DOHH2 (cell line): ENCODE results near the gene ARHGEF1.

Source experiments
- H3F3A ChIP-seq: fragments of 200-600 bp; sonication (generic), shearing (Covaris generic); 2 replicates; pipeline ENCODE4 v1.6.0; 2016; ENCODE audit warnings: antibody characterized with exemption, mild to moderate bottlenecking; ENCODE audit not compliant: control insufficient read depth, insufficient read depth
- H3K27ac ChIP-seq: fragments of 200-600 bp; sonication (generic); 2 replicates; pipeline ENCODE4 v1.5.1; 2014; ENCODE audit warnings: low read depth, mild to moderate bottlenecking, low read length, moderate library complexity
- H3K27me3 ChIP-seq: fragments of 200-600 bp; sonication (generic); 2 replicates; pipeline ENCODE4 v1.6.1; 2014; ENCODE audit warnings: mild to moderate bottlenecking, low read length, mixed read lengths; ENCODE audit not compliant: control insufficient read depth
- H3K36me3 ChIP-seq: fragments of 200-600 bp; sonication (generic); 2 replicates; pipeline ENCODE4 v1.6.1; 2014; ENCODE audit warnings: mild to moderate bottlenecking, low read length, moderate library complexity, mixed read lengths; ENCODE audit not compliant: control insufficient read depth
- H3K4me1 ChIP-seq: fragments of 200-600 bp; sonication (generic); 2 replicates; pipeline ENCODE4 v1.6.1; 2014; ENCODE audit warnings: mild to moderate bottlenecking, low read length, mixed read lengths; ENCODE audit not compliant: control insufficient read depth
- H3K4me2 ChIP-seq: fragments of 200-600 bp; sonication (generic); 2 replicates; pipeline ENCODE4 v1.6.0; 2014; ENCODE audit warnings: mild to moderate bottlenecking, low read length, moderate library complexity
- H3K4me3 ChIP-seq: fragments of 200-600 bp; sonication (generic); 2 replicates; pipeline ENCODE4 v1.5.1; 2014; ENCODE audit warnings: mild to moderate bottlenecking, low read length, mixed read lengths
- H3K79me2 ChIP-seq: fragments of 200-600 bp; sonication (generic); 2 replicates; pipeline ENCODE4 v1.6.1; 2014; ENCODE audit warnings: mild to moderate bottlenecking, low read length, mixed read lengths; ENCODE audit not compliant: control insufficient read depth
- H3K9me2 ChIP-seq: fragments of 200-600 bp; sonication (generic); replicated peaks from 2 replicates; pipeline ENCODE4 v1.6.1; 2014; ENCODE audit warnings: mild to moderate bottlenecking, low read length, mixed read lengths; ENCODE audit not compliant: control insufficient read depth
- H3K9me3 ChIP-seq: fragments of 200-600 bp; sonication (generic); 2 replicates; pipeline ENCODE4 v1.6.1; 2014; ENCODE audit warnings: antibody characterized with exemption, low read length, mixed read lengths; ENCODE audit not compliant: control insufficient read depth, insufficient read depth
- H4K20me1 ChIP-seq: fragments of 200-600 bp; sonication (generic); 2 replicates; pipeline ENCODE4 v1.6.0; 2014; ENCODE audit warnings: low read depth, mild to moderate bottlenecking, antibody characterized with exemption, low read length, moderate library complexity; ENCODE audit not compliant: control insufficient read depth, insufficient read depth
- CTCF ChIP-seq: fragments of 200-600 bp; sonication (generic); IDR thresholded peaks from one replicate; pipeline ENCODE4 v1.5.1; 2014; ENCODE audit warnings: antibody characterized with exemption, mild to moderate bottlenecking, low read depth, low read length; ENCODE audit not compliant: poor library complexity, severe bottlenecking
- EZH2phosphoT487 ChIP-seq: fragments of 200-600 bp; sonication (generic); IDR thresholded peaks from 2 replicates; pipeline ENCODE4 v1.6.1; 2017; ENCODE audit warnings: borderline replicate concordance, mild to moderate bottlenecking, antibody characterized with exemption, low read length, moderate library complexity, mixed read lengths

ARHGEF1 gene

GRCh38 chr19:41904118-41904870 is 21.3 kb downstream of the ARHGEF1 start:
- no peak overlapping the region for H3K4me2 ChIP-seq
- H3K27ac ChIP-seq = no peak overlapping the region
- H4K20me1 ChIP-seq = no peaks in the 10 kb centered on the region
- no peak overlapping the region for H3K4me3 ChIP-seq
- H3K27me3 ChIP-seq = no peaks in the 10 kb centered on the region
- H3K36me3 ChIP-seq = peaks cover 74% of the 10 kb centered on the region
- H3K9me2 ChIP-seq = no peaks in the 10 kb centered on the region
- H3K4me1 ChIP-seq = no peaks in the 10 kb centered on the region
- H3K79me2 ChIP-seq = no peaks in the 10 kb centered on the region
- H3F3A ChIP-seq = no peaks in the 10 kb centered on the region
- no peaks in the 10 kb centered on the region for H3K9me3 ChIP-seq
- TF ChIP-seq CTCF (no peak), EZH2phosphoT487 (no peak)

GRCh38 chr19:41905273-41906002 is 22.5 kb downstream of the ARHGEF1 start:
- H3K4me2 ChIP-seq = no peak overlapping the region

GRCh38 chr19:41906271-41906670 is 23.3 kb downstream of the ARHGEF1 start:
- H3K36me3 ChIP-seq = peaks cover 59% of the 10 kb centered on the region
- no peak overlapping the region for H3K4me2 ChIP-seq
- no peak overlapping the region for H3K27ac ChIP-seq
- H3K9me3 ChIP-seq = no peaks in the 10 kb centered on the region
- H4K20me1 ChIP-seq = no peaks in the 10 kb centered on the region
- H3K4me3 ChIP-seq = no peak overlapping the region
- no peaks in the 10 kb centered on the region for H3K9me2 ChIP-seq
- no peak for TF ChIP-seq CTCF
- TF ChIP-seq EZH2phosphoT487 = no peak
- no peaks in the 10 kb centered on the region for H3K79me2 ChIP-seq
- H3K4me1 ChIP-seq = no peaks in the 10 kb centered on the region
- no peaks in the 10 kb centered on the region for H3K27me3 ChIP-seq
- H3F3A ChIP-seq = peaks cover 5% of the 10 kb centered on the region

More at GRCh38 chr19:41905273-41906002, 22.5 kb downstream of the ARHGEF1 start:
- TF ChIP-seq EZH2phosphoT487 (no peak), CTCF (no peak)
- no peaks in the 10 kb centered on the region for H3K79me2 ChIP-seq
- no peaks in the 10 kb centered on the region for H3K9me3 ChIP-seq
- no peaks in the 10 kb centered on the region for H3F3A ChIP-seq
- no peaks in the 10 kb centered on the region for H3K4me1 ChIP-seq
- H3K27me3 ChIP-seq = no peaks in the 10 kb centered on the region
- no peaks in the 10 kb centered on the region for H4K20me1 ChIP-seq
- no peak overlapping the region for H3K4me3 ChIP-seq
- no peak overlapping the region for H3K27ac ChIP-seq
- peaks cover 64% of the 10 kb centered on the region for H3K36me3 ChIP-seq
- no peaks in the 10 kb centered on the region for H3K9me2 ChIP-seq
